ENCODE results near the gene CORO7. TPM values are rescaled to one million over a fixed set of nuclear protein-coding genes. Genes with fewer than 3 reads are reported as not detected.

CORO7 gene
- total and polyA plus RNA-seq, 5 donors: 9.0 to 18.1 (median 15.8) TPM

DNA sequence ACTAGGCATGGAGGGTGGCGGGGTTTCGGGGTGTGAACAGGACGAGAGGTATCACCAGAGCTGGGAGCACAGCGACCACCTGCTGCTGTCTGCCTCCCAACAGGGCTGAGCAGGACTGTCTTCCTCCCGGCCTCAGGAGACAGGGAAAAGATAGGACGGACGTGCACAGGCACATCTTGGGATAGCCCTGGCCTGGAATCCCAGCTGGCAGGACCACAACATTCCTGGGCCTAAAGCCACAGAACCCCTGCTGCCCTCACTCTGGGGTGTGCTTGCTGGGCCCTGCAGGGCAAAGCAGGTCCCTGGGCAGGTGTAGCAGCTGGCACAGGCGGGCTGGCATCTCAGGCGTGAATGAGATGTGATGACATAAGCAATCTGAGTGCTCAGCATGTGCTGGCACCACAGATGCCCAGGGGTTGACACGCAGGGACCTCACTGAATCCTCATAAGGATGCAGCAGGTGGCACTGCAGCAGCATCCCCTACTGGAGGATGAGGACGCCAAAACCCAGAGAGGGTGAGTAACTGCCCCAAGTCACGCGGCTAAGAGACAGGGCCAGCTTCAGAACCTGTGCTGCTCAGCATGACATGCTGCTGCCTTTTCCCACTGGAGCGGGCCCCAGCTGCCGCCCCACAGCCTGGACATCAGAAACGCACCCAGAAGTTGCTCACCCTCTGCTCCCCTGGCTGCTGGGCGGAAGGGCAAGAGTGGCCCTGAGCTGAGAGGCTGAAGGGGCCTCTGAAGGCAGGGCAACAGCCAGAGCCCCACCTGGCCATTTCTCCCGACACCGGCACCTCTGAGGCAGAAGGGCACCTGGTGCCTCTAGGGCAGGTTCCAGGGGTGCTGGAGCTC is 7.1 kb downstream of the CORO7 start:
- no peak for ATAC-seq
- Histone ChIP-seq H3K4me1 (ENCODE audit: control insufficient read depth, insufficient read depth, low read length) (no peaks in the 10 kb centered on the region), H3K4me3 (ENCODE audit: low read length) (no peak overlapping the region), H3K27me3 (ENCODE audit: control insufficient read depth, insufficient read depth) (no peaks in the 10 kb centered on the region), H3K9me3 (ENCODE audit: control insufficient read depth, low read length) (no peaks in the 10 kb centered on the region), H3K27ac (ENCODE audit: low read length) (no peak overlapping the region)
- intact Hi-C loops (cut with DNase I): loop anchor here in 2 of 4 donors (10.0 kb wide), 2 partner anchors 115 to 125 kb away; no protein-coding TSS in a partner anchor
- 78% methylated on average over 19 of the region's 19 CpGs for WGBS
- peak in 2 of 3 donors; percentile 54 to 66 for DNase-seq

DNA sequence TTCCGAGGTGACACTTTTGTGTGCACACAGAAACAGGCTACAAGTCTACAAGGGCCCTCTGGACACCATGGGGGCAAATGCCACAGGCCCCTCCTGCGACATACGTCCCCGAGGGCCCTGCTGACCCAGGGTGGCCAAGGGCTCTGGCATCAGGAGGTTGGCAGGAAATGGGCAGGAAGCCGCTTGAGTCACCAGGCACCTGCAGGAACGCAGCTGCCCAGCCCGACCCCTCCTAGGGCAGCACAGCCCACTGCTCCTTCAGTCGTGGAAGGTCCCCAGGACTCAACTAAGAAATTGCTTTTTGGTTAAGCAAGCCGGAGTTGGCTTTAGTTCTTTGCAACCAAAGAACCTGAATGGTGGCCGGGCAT is 8.1 kb downstream of the CORO7 start:
- peak in 1 of 3 donors; percentile 42 for DNase-seq
- intact Hi-C loops (cut with DNase I): loop anchor here in 2 of 4 donors (10.0 kb wide), 2 partner anchors 114 to 124 kb away; no protein-coding TSS in a partner anchor

DNA sequence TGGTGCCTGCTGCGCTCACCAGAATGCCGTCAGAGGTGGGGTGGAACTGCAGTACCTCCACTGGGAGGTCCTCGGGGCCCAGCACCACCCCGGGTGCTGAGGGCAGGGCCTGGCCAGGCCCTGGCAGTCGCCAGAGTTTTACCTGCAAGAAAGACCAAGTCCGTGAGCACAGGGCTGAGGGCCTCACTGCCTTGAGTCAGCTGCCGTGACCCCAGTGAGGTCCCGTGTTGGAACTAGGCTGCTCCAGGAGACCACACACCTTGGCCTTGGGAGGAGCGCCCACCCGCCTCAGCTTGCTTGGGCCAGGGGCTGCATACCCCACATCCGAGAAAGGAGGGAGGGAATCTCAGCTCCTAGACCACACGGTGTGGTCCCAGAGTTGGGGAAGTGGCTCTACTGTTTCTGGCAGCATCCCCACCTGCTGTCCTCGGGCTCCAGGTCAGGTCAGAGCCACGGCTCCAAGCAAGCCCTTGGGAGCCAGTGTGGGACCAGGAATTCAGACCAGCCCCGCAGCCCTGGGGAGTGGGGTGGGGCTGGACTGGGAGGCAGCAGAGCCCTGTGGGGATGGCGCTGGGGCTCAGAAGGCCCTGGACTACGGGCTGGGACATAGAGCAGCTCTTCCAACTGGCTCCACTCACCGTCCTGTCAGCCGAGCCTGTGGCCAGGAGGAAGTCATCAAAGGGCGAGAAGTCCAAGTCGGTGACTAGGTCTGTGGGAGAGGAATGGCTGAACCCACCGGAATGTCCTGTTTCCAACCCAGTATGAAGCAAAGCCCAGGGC is 8.7 kb downstream of the CORO7 start:
- intact Hi-C loops (cut with DNase I): loop anchor here in 3 of 4 donors (2.0 to 10.0 kb wide), 3 partner anchors 49 to 123 kb away; no protein-coding TSS in a partner anchor
- WGBS: 79% methylated on average over 22 of the region's 22 CpGs
- Histone ChIP-seq H3K9me3 (ENCODE audit: control insufficient read depth, low read length) (no peaks in the 10 kb centered on the region), H3K27ac (ENCODE audit: low read length) (no peak overlapping the region), H3K4me3 (ENCODE audit: low read length) (no peak overlapping the region), H3K4me1 (ENCODE audit: control insufficient read depth, insufficient read depth, low read length) (no peaks in the 10 kb centered on the region), H3K27me3 (ENCODE audit: control insufficient read depth, insufficient read depth) (no peaks in the 10 kb centered on the region)
- ATAC-seq (peak in 1 of 2 donors; percentile 5), DNase-seq (peak in 2 of 3 donors; percentile 61 to 70)

More for the DNA sequence above, 8.1 kb downstream of the CORO7 start:
- Histone ChIP-seq H3K27me3 (ENCODE audit: control insufficient read depth, insufficient read depth) (no peaks in the 10 kb centered on the region), H3K9me3 (ENCODE audit: control insufficient read depth, low read length) (no peaks in the 10 kb centered on the region), H3K4me3 (ENCODE audit: low read length) (no peak overlapping the region), H3K4me1 (ENCODE audit: control insufficient read depth, insufficient read depth, low read length) (no peaks in the 10 kb centered on the region), H3K27ac (ENCODE audit: low read length) (no peak overlapping the region)
- 80% methylated on average over 10 of the region's 10 CpGs for WGBS
- ATAC-seq: no peak

DNA sequence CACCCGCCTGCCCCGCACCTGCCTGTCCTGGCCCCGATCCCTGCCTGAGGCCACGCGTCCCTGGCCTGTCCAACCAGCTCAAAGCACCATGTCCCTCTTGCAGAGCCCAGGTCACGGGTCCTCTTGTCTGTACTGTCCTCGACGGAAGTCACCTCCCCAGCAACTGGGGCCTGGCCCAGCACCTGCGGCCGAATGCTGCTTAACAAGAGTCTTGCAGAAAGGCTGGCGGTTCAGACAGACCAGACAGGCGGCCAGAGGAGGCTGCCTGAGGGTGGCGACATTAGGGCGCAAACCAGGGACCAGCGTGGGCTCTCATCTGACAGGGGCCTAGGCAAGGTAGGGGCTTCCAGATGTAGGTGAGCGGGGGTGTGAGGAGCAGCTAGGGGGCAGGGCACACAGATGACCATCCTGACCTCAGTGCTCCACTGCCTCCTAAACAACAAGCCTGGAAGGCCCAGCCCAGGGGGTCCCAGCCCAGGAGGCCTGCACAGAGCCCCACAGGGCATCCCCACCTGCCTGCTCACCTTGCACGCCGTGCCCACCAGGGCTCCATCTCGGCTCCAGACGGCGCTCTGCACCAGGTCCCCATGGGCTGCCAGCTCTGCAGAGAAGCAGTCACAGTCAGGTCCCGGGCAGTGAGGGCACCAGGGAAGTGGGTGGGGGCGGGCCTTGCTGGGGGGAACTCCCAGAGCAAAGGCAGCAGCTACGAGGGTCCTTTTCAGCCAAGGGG is 11.3 kb downstream of the CORO7 start:
- Histone ChIP-seq H3K4me3 (ENCODE audit: low read length) (no peak overlapping the region), H3K27ac (ENCODE audit: low read length) (no peak overlapping the region), H3K9me3 (ENCODE audit: control insufficient read depth, low read length) (no peaks in the 10 kb centered on the region), H3K27me3 (ENCODE audit: control insufficient read depth, insufficient read depth) (no peaks in the 10 kb centered on the region), H3K4me1 (ENCODE audit: control insufficient read depth, insufficient read depth, low read length) (no peaks in the 10 kb centered on the region)
- 90% methylated on average over 24 of the region's 24 CpGs for WGBS
- DNase-seq: peak in 2 of 3 donors; percentile 49 to 57
- no peak for ATAC-seq
- intact Hi-C loops (cut with DNase I): loop anchor here in 2 of 4 donors (10.0 kb wide), 2 partner anchors 110 to 120 kb away; no protein-coding TSS in a partner anchor

DNA sequence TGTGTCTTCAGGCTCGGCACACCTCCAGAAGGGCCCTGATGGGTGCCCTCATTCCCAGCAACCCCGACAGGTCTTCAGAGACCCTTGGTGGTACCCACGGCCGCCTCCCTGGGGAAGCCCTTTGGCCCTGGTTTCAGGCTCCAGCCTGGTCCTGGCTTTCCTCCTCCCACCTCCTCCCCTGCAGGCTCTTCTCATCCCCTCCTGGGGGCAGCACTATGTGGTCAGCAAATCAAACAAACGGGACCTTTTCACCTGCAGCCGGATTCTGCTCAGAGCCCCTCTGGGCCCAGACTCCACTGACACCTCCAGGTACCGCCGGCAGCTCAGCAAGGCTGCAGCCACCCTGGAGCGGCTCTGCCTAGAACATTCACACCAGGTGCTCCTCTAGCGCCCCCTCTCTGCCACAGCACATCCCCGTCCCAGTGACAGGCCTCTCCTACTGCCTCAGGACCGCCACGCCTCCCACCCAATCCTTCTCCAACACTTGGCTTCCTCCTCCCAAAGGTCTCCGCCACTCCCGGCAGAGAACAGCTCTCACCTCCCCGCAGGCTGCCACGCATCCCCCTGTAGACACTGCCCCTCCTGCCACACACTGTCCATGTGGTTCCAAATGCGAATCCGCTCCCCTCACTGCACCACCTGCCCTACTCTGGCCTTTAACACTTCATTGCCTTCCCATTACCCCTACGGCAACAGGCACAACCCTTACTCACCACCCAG is 12.0 kb downstream of the CORO7 start:
- intact Hi-C loops (cut with DNase I): loop anchor here in 2 of 4 donors (10.0 kb wide), 2 partner anchors 110 to 120 kb away; no protein-coding TSS in a partner anchor
- no peak overlapping the region for H3K27ac ChIP-seq (ENCODE audit: low read length)
- H3K4me3 ChIP-seq (ENCODE audit: low read length): no peak overlapping the region
- H3K27me3 ChIP-seq (ENCODE audit: control insufficient read depth, insufficient read depth): no peaks in the 10 kb centered on the region
- WGBS: 72% methylated on average over 20 of the region's 20 CpGs
- H3K9me3 ChIP-seq (ENCODE audit: control insufficient read depth, low read length): no peaks in the 10 kb centered on the region
- no peaks in the 10 kb centered on the region for H3K4me1 ChIP-seq (ENCODE audit: control insufficient read depth, insufficient read depth, low read length)
- peak in 2 of 3 donors; percentile 77 to 79 for DNase-seq
- ATAC-seq: peak in 1 of 2 donors; percentile 8

DNA sequence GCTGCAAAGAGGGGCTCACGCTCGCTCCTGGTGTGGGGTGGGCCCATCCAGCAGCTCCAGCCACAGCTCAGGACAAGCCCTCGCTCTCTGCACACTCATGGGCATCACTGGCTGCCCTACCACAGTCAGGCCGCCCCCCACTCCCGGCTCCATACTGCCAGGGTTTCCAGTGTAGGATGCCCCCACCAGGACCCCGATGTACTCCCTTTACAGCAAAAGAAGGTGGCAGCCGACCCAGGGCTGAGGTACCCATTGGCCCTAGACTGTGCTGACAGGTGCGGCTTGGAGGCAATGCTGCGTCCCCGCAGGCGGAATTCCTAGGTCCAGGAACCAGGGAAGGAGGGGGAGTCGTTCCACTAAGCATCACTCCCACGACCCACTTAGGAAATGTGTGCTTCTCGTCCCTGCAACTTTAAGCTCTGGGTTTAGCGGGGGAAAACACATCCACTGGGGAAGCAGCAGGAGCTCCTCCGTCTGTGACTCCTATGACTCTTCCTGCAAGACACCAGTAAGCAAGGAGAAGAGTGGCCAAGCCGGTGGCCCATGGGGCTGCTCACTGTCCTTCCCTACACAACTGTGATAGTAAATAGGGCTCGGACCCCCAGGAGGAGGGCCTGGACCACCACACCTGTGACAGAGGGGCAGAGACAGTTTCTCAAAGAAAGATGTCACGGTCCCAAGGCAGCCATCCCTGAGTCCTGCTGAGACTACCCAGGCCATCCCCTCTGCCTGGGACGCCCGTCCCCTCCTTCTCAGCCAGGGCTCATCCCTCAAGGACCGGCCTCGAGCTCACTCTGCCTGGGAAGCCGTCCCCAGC is 13.1 kb downstream of the CORO7 start:
- Histone ChIP-seq H3K27ac (ENCODE audit: low read length) (no peak overlapping the region), H3K4me3 (ENCODE audit: low read length) (no peak overlapping the region), H3K27me3 (ENCODE audit: control insufficient read depth, insufficient read depth) (no peaks in the 10 kb centered on the region), H3K9me3 (ENCODE audit: control insufficient read depth, low read length) (no peaks in the 10 kb centered on the region), H3K4me1 (ENCODE audit: control insufficient read depth, insufficient read depth, low read length) (no peaks in the 10 kb centered on the region)
- ATAC-seq: peak; percentile 1 to 5
- intact Hi-C loops (cut with DNase I): loop anchor here in 3 of 4 donors (2.0 to 10.0 kb wide), 3 partner anchors 45 to 119 kb away; no protein-coding TSS in a partner anchor
- DNase-seq: peak in 2 of 3 donors; percentile 12 to 40
- 82% methylated on average over 24 of the region's 24 CpGs for WGBS

DNA sequence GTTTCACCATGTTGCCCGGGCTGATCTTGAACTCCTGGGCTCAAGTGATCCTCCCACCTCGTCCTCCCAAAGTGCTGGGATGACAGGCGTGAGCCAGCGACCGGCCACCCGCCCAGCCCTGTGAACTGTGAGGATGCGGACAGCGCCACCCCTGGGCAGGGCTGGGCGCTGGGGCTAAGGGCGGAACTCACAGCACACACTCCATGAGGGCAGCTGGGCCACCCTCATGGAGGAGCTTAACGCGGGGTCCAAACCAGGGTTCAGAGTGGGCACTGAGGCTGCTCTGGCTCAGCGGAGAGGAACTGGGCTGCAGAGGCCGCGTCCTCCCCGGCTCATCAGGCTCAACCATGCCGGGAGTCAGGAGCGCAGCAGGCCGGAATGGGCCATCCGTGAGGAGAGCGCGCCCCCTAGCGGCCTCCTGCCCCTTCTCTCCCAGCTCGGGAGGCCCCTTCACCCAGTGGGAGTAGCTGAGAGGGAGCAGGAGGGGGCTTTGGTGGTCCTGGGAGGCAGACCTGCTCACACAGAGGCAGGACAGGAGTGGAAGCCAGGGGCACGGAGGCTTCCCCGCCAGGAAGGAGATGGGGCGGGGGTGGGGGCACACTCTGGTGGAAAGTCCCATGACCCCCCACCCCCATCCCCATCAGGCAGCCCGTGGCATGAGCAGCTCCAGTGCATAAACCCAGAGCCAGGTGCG is 13.8 kb downstream of the CORO7 start:
- intact Hi-C loops (cut with DNase I): loop anchor here in 3 of 4 donors (1.0 to 10.0 kb wide), 4 partner anchors 43 to 118 kb away; no protein-coding TSS in a partner anchor
- DNase-seq: peak; percentile 85 to 95 (median 94)
- Histone ChIP-seq H3K27me3 (ENCODE audit: control insufficient read depth, insufficient read depth) (no peaks in the 10 kb centered on the region), H3K4me1 (ENCODE audit: control insufficient read depth, insufficient read depth, low read length) (no peaks in the 10 kb centered on the region), H3K9me3 (ENCODE audit: control insufficient read depth, low read length) (no peaks in the 10 kb centered on the region), H3K27ac (ENCODE audit: low read length) (no peak overlapping the region), H3K4me3 (ENCODE audit: low read length) (no peak overlapping the region)
- peak; percentile 93 for ATAC-seq
- WGBS: 24% methylated on average over 29 of the region's 29 CpGs

DNA sequence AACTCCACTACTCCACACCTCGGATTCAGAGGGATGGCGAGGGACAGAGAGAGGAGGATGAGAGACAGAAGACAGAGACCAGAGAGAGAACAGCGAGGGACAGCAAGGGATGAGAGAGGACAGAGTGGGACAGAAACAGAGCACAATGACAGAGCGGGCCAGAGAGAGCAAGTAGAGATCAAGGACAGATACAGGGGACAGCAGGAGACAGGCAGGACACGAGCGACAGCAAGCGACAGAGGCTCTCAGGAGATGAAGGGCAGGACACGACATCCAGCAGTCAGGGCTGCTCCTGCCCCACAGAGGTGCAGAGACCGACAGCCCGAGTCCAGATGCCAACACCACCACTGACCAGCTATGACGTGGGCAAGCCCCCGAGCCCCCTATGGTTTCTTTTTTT is 14.9 kb downstream of the CORO7 start:
- intact Hi-C loops (cut with DNase I): loop anchor here in 2 of 4 donors (10.0 kb wide), 2 partner anchors 107 to 117 kb away; no protein-coding TSS in a partner anchor
- 94% methylated on average over 12 of the region's 12 CpGs for WGBS
- no peak for ATAC-seq
- no peaks in the 10 kb centered on the region for H3K4me1 ChIP-seq (ENCODE audit: control insufficient read depth, insufficient read depth, low read length)
- H3K4me3 ChIP-seq (ENCODE audit: low read length): no peak overlapping the region
- no peaks in the 10 kb centered on the region for H3K9me3 ChIP-seq (ENCODE audit: control insufficient read depth, low read length)
- DNase-seq: no peak
- H3K27ac ChIP-seq (ENCODE audit: low read length): no peak overlapping the region
- no peaks in the 10 kb centered on the region for H3K27me3 ChIP-seq (ENCODE audit: control insufficient read depth, insufficient read depth)

DNA sequence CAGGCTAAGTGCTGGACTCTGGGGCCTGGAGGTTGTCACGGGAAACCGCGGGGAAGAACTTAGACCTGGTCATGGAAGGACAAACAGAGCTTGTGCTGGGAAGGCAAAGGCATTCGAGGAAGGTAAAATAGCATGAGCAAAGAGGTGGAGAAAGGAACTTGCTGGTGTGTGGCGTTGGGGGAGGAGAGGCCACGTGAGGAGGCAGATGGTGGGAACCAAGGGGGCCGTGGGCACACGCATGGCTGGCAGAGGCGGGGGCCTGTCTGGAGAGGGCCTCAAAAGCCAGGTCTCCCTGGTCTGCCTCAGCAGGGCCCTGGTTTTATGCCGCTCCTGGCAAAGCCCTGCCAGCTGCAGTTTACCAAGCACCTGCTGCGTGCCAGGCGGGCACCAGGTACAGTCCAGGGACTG is 15.3 kb downstream of the CORO7 start:
- DNase-seq: peak in 2 of 3 donors; percentile 22 to 52
- no peak overlapping the region for H3K4me3 ChIP-seq (ENCODE audit: low read length)
- H3K9me3 ChIP-seq (ENCODE audit: control insufficient read depth, low read length): no peaks in the 10 kb centered on the region
- intact Hi-C loops (cut with DNase I): loop anchor here in 2 of 4 donors (10.0 kb wide), 2 partner anchors 106 to 116 kb away; no protein-coding TSS in a partner anchor
- 95% methylated on average over 12 of the region's 12 CpGs for whole genome bisulfite sequencing
- H3K4me1 ChIP-seq (ENCODE audit: control insufficient read depth, insufficient read depth, low read length): no peaks in the 10 kb centered on the region
- no peak for ATAC-seq
- H3K27me3 ChIP-seq (ENCODE audit: control insufficient read depth, insufficient read depth): no peaks in the 10 kb centered on the region
- H3K27ac ChIP-seq (ENCODE audit: low read length): no peak overlapping the region
